ENCODE data around the gene NPAT. TPM values are rescaled to one million over a fixed set of nuclear protein-coding genes. Genes with fewer than 3 reads are reported as not detected.
A peak's percentile ranks its signal among the peaks of the same experiment; 100 is the strongest.

The NPAT gene
- total and polyA plus RNA-seq, 10 of the 15 experiments (the other 5 are each of a cell fraction or from before 2014, with no cell fraction given) = 7.5 to 32.8 (median 20.1) TPM

DNA sequence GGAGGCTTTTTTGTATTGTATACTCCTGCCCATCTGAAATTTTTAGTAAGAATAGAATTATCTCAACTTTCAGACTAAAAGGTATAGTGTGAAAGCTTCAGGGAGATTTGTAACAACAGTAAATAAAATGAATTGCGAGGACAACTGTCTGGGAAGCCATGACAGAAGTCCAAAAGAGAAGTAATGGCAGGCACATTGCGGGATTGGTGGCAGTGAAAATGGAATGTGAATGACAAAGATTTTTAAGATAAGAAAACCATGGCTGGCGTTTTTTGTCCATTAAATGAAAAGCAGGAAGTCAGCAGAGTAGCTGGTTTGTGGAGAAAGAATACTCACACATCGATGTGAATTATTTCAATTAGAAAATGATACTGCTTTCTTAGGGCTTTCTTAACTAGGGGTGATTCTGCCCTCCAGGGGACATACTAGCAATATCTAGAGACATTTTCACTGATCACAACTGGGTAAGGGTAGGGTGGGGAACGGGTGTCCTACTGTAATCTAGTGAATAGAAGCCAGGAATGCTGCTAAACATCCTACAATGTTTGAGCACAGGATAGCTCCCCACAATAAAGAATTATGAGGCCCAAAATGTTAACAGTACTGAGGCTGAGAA lies 1.6 kb downstream of the NPAT start (continued):
- TF ChIP-seq, protein P1, sequence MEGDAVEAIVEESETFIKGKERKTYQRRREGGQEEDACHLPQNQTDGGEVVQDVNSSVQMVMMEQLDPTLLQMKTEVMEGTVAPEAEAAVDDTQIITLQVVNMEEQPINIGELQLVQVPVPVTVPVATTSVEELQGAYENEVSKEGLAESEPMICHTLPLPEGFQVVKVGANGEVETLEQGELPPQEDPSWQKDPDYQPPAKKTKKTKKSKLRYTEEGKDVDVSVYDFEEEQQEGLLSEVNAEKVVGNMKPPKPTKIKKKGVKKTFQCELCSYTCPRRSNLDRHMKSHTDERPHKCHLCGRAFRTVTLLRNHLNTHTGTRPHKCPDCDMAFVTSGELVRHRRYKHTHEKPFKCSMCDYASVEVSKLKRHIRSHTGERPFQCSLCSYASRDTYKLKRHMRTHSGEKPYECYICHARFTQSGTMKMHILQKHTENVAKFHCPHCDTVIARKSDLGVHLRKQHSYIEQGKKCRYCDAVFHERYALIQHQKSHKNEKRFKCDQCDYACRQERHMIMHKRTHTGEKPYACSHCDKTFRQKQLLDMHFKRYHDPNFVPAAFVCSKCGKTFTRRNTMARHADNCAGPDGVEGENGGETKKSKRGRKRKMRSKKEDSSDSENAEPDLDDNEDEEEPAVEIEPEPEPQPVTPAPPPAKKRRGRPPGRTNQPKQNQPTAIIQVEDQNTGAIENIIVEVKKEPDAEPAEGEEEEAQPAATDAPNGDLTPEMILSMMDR (IDR thresholded peaks at IDR 0.05 in 2 of 3, conservative IDR thresholded peaks at IDR 0.05 in 1 of 3; ENCODE audit: control insufficient read depth in 2 of 3, extremely low read depth in 1 of 3, insufficient read depth in 1 of 3, low read depth in 3 of 3, low read length in 3 of 3) = peak in 2 of 3 experiments; percentile 25 to 46; a peak in 3 of 6 replicates
- TF ChIP-seq HDGF (IDR thresholded peaks at IDR 0.05) (no peak), POLR2AphosphoS2 (IDR thresholded peaks at IDR 0.05; ENCODE audit: low read depth, low read length) (0 out of 2 replicates have a peak, but pooled peaks have one; percentile 40), RELA (IDR thresholded peaks at IDR 0.05; ENCODE audit: borderline replicate concordance, partially characterized antibody) (no peak), RB1 (IDR thresholded peaks at IDR 0.05; ENCODE audit: borderline replicate concordance) (no peak), EZH2 (IDR thresholded peaks at IDR 0.05; ENCODE audit: borderline replicate concordance, control insufficient read depth, low read depth, low read length) (no peak), CBX3 (IDR thresholded peaks at IDR 0.05; ENCODE audit: borderline replicate concordance, low read depth) (no peak)
- TF ChIP-seq, protein P2, sequence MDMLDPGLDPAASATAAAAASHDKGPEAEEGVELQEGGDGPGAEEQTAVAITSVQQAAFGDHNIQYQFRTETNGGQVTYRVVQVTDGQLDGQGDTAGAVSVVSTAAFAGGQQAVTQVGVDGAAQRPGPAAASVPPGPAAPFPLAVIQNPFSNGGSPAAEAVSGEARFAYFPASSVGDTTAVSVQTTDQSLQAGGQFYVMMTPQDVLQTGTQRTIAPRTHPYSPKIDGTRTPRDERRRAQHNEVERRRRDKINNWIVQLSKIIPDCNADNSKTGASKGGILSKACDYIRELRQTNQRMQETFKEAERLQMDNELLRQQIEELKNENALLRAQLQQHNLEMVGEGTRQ (IDR thresholded peaks at IDR 0.05; ENCODE audit: borderline replicate concordance, low read depth, low read length) = no peak
